ENCODE data around the gene CTXND1. TPM values are rescaled to one million over a fixed set of nuclear protein-coding genes. Genes with fewer than 3 reads are reported as not detected.

CTXND1 gene
- polyA plus RNA-seq, 3 donors from 2014 or later, result not detected

- H3K36me3 Mint-ChIP-seq, result peaks cover 0 to 4% (median 0%) of the 10 kb centered on the region in 3 donors
- no peak overlapping the region for H3K4me3 Mint-ChIP-seq
- no peak for DNase-seq
- no peak overlapping the region for H3K27ac Mint-ChIP-seq
- H3K9me3 Mint-ChIP-seq, result peaks cover 0 to 2% (median 0%) of the 10 kb centered on the region in 6 donors
- peaks cover 1 to 4% (median 2%) of the 10 kb centered on the region in 3 donors for H3K27me3 Mint-ChIP-seq (ENCODE audit: low read depth in 3 of 3)
- no peaks in the 10 kb centered on the region for H3K4me1 Mint-ChIP-seq
These were observed 57.8 kb downstream of the CTXND1 start for GRCh38 chr15:80194186-80194585.

- H3K36me3 Mint-ChIP-seq, result peaks cover 5 to 13% (median 6%) of the 10 kb centered on the region in 3 donors
- H3K4me3 Mint-ChIP-seq, result no peak overlapping the region
- H3K4me1 Mint-ChIP-seq, result no peaks in the 10 kb centered on the region
- DNase-seq, result no peak
- H3K9me3 Mint-ChIP-seq, result peaks cover 0 to 2% (median 0%) of the 10 kb centered on the region in 6 donors
- H3K27ac Mint-ChIP-seq, result no peak overlapping the region
- H3K27me3 Mint-ChIP-seq (ENCODE audit: low read depth in 3 of 3), result peaks cover 0 to 4% (median 1%) of the 10 kb centered on the region in 3 donors
These were observed 60.0 kb downstream of the CTXND1 start for GRCh38 chr15:80191897-80192595.

- Mint-ChIP-seq H3K27me3 (ENCODE audit: low read depth in 3 of 3) (peaks cover 0 to 4% (median 1%) of the 10 kb centered on the region in 3 donors), H3K27ac (no peak overlapping the region), H3K9me3 (peaks cover 0 to 2% (median 0%) of the 10 kb centered on the region in 6 donors), H3K4me1 (no peaks in the 10 kb centered on the region), H3K4me3 (no peak overlapping the region), H3K36me3 (peaks cover 5 to 22% (median 6%) of the 10 kb centered on the region in 3 donors)
- DNase-seq, result no peak
These were observed 60.8 kb downstream of the CTXND1 start for GRCh38 chr15:80191198-80191597.

- no peak overlapping the region for H3K4me3 Mint-ChIP-seq
- peaks cover 13 to 35% (median 15%) of the 10 kb centered on the region in 3 donors for H3K36me3 Mint-ChIP-seq
- H3K27ac Mint-ChIP-seq, result no peak overlapping the region
These were observed 63.8 kb downstream of the CTXND1 start for GRCh38 chr15:80188251-80188650.

GRCh38 chr15:80186597-80186996, 65.4 kb downstream of the CTXND1 start:
- peaks cover 17 to 47% (median 20%) of the 10 kb centered on the region in 3 donors for H3K36me3 Mint-ChIP-seq
- H3K9me3 Mint-ChIP-seq, result no peaks in the 10 kb centered on the region
- H3K27ac Mint-ChIP-seq, result no peak overlapping the region
- DNase-seq, result no peak
- peaks cover 0 to 1% (median 0%) of the 10 kb centered on the region in 3 donors for H3K27me3 Mint-ChIP-seq (ENCODE audit: low read depth in 3 of 3)
- no peaks in the 10 kb centered on the region for H3K4me1 Mint-ChIP-seq
- no peak overlapping the region for H3K4me3 Mint-ChIP-seq

More at GRCh38 chr15:80188251-80188650, 63.8 kb downstream of the CTXND1 start:
- Mint-ChIP-seq H3K27me3 (ENCODE audit: low read depth in 3 of 3) (peaks cover 0 to 1% (median 0%) of the 10 kb centered on the region in 3 donors), H3K4me1 (no peaks in the 10 kb centered on the region), H3K9me3 (no peaks in the 10 kb centered on the region)
- no peak for DNase-seq

- peaks cover 17 to 49% (median 20%) of the 10 kb centered on the region in 3 donors for H3K36me3 Mint-ChIP-seq
- DNase-seq, result no peak
- H3K4me3 Mint-ChIP-seq, result no peak overlapping the region
- H3K4me1 Mint-ChIP-seq, result no peaks in the 10 kb centered on the region
- H3K27me3 Mint-ChIP-seq (ENCODE audit: low read depth in 3 of 3), result peaks cover 0 to 1% (median 0%) of the 10 kb centered on the region in 3 donors
- no peak overlapping the region for H3K27ac Mint-ChIP-seq
- H3K9me3 Mint-ChIP-seq, result no peaks in the 10 kb centered on the region
These were observed 65.9 kb downstream of the CTXND1 start for GRCh38 chr15:80186066-80186465.

- H3K27me3 Mint-ChIP-seq (ENCODE audit: low read depth in 3 of 3), result peaks cover 0 to 1% (median 0%) of the 10 kb centered on the region in 3 donors
- no peak for DNase-seq
- peaks cover 17 to 46% (median 20%) of the 10 kb centered on the region in 3 donors for H3K36me3 Mint-ChIP-seq
- H3K4me3 Mint-ChIP-seq, result no peak overlapping the region
- H3K9me3 Mint-ChIP-seq, result no peaks in the 10 kb centered on the region
- H3K4me1 Mint-ChIP-seq, result no peaks in the 10 kb centered on the region
- H3K27ac Mint-ChIP-seq, result no peak overlapping the region
These were observed 66.9 kb downstream of the CTXND1 start for GRCh38 chr15:80185152-80185551.

- Mint-ChIP-seq H3K4me3 (no peak overlapping the region), H3K27me3 (ENCODE audit: low read depth in 3 of 3) (peaks cover 0 to 1% (median 0%) of the 10 kb centered on the region in 3 donors), H3K9me3 (no peaks in the 10 kb centered on the region), H3K4me1 (no peaks in the 10 kb centered on the region), H3K36me3 (peaks cover 17 to 46% (median 20%) of the 10 kb centered on the region in 3 donors), H3K27ac (no peak overlapping the region)
- no peak for DNase-seq
These were observed 67.5 kb downstream of the CTXND1 start for GRCh38 chr15:80184554-80184953.

GRCh38 chr15:80183886-80184285, 68.1 kb downstream of the CTXND1 start:
- H3K36me3 Mint-ChIP-seq, result peaks cover 17 to 49% (median 23%) of the 10 kb centered on the region in 3 donors
- no peak overlapping the region for H3K4me3 Mint-ChIP-seq

GRCh38 chr15:80183306-80183705, 68.7 kb downstream of the CTXND1 start:
- no peaks in the 10 kb centered on the region for H3K9me3 Mint-ChIP-seq
- DNase-seq, result no peak
- peaks cover 17 to 51% (median 25%) of the 10 kb centered on the region in 3 donors for H3K36me3 Mint-ChIP-seq
- H3K27ac Mint-ChIP-seq, result no peak overlapping the region
- H3K4me1 Mint-ChIP-seq, result no peaks in the 10 kb centered on the region
- peaks cover 0 to 1% (median 0%) of the 10 kb centered on the region in 3 donors for H3K27me3 Mint-ChIP-seq (ENCODE audit: low read depth in 3 of 3)
- no peak overlapping the region for H3K4me3 Mint-ChIP-seq

More at GRCh38 chr15:80183886-80184285, 68.1 kb downstream of the CTXND1 start:
- H3K27me3 Mint-ChIP-seq (ENCODE audit: low read depth in 3 of 3), result peaks cover 0 to 1% (median 0%) of the 10 kb centered on the region in 3 donors
- H3K4me1 Mint-ChIP-seq, result no peaks in the 10 kb centered on the region
- no peaks in the 10 kb centered on the region for H3K9me3 Mint-ChIP-seq
- no peak overlapping the region for H3K27ac Mint-ChIP-seq
- DNase-seq, result no peak

GRCh38 chr15:80182611-80183261, 69.3 kb downstream of the CTXND1 start:
- peaks cover 0 to 1% (median 0%) of the 10 kb centered on the region in 3 donors for H3K27me3 Mint-ChIP-seq (ENCODE audit: low read depth in 3 of 3)
- H3K4me1 Mint-ChIP-seq, result no peaks in the 10 kb centered on the region
- no peak overlapping the region for H3K27ac Mint-ChIP-seq
- H3K36me3 Mint-ChIP-seq, result peaks cover 17 to 52% (median 25%) of the 10 kb centered on the region in 3 donors
- no peak for DNase-seq
- no peak overlapping the region for H3K4me3 Mint-ChIP-seq
- H3K9me3 Mint-ChIP-seq, result no peaks in the 10 kb centered on the region

- H3K9me3 Mint-ChIP-seq, result no peaks in the 10 kb centered on the region
- H3K27ac Mint-ChIP-seq, result no peak overlapping the region
- H3K27me3 Mint-ChIP-seq (ENCODE audit: low read depth in 3 of 3), result no peaks in the 10 kb centered on the region
- DNase-seq, result no peak
- peaks cover 18 to 43% (median 20%) of the 10 kb centered on the region in 3 donors for H3K36me3 Mint-ChIP-seq
- H3K4me3 Mint-ChIP-seq, result no peak overlapping the region
- H3K4me1 Mint-ChIP-seq, result no peaks in the 10 kb centered on the region
These were observed 71.0 kb downstream of the CTXND1 start for GRCh38 chr15:80180986-80181385.

GRCh38 chr15:80180468-80180867, 71.5 kb downstream of the CTXND1 start:
- no peak for DNase-seq
- Mint-ChIP-seq H3K9me3 (no peaks in the 10 kb centered on the region), H3K27ac (no peak overlapping the region), H3K4me3 (no peak overlapping the region), H3K4me1 (no peaks in the 10 kb centered on the region), H3K27me3 (ENCODE audit: low read depth in 3 of 3) (no peaks in the 10 kb centered on the region), H3K36me3 (peaks cover 17 to 43% (median 19%) of the 10 kb centered on the region in 3 donors)

- Mint-ChIP-seq H3K4me1 (no peaks in the 10 kb centered on the region), H3K36me3 (peaks cover 13 to 43% (median 15%) of the 10 kb centered on the region in 3 donors), H3K9me3 (no peaks in the 10 kb centered on the region), H3K4me3 (no peak overlapping the region), H3K27ac (no peak overlapping the region), H3K27me3 (ENCODE audit: low read depth in 3 of 3) (no peaks in the 10 kb centered on the region)
- DNase-seq, result no peak
These were observed 72.1 kb downstream of the CTXND1 start for GRCh38 chr15:80179935-80180334.
